Right renal pelvis (tissue), 4 donors: ENCODE data around the gene TBL1X. TPM values are rescaled to one million over a fixed set of nuclear protein-coding genes. Genes with fewer than 3 reads are reported as not detected.

Experiments
- DNase-seq, 4 donors: peaks; one replicate each; pipeline ENCODE4 v3.0.0-alpha.2; 2013; ENCODE audit warnings: low read depth in 4 of 4, low spot score in 3 of 4, missing footprints in 1 of 4
- polyA plus RNA-seq, 4 donors: library from polyadenylated mRNA; unstranded; fragments of 120-200 nt; gene quantifications; one replicate each; pipeline ENCODE4 v1.2.1, GENCODE V29; 2013; ENCODE audit not compliant: insufficient read length in 4 of 4

The TBL1X gene
- polyA plus RNA-seq, 4 donors: 25.1 to 26.8 (median 26.3) TPM

GRCh38 chrX:9577555-9577954 is 112.7 kb downstream of the TBL1X start:
- no peak for DNase-seq

DNA sequence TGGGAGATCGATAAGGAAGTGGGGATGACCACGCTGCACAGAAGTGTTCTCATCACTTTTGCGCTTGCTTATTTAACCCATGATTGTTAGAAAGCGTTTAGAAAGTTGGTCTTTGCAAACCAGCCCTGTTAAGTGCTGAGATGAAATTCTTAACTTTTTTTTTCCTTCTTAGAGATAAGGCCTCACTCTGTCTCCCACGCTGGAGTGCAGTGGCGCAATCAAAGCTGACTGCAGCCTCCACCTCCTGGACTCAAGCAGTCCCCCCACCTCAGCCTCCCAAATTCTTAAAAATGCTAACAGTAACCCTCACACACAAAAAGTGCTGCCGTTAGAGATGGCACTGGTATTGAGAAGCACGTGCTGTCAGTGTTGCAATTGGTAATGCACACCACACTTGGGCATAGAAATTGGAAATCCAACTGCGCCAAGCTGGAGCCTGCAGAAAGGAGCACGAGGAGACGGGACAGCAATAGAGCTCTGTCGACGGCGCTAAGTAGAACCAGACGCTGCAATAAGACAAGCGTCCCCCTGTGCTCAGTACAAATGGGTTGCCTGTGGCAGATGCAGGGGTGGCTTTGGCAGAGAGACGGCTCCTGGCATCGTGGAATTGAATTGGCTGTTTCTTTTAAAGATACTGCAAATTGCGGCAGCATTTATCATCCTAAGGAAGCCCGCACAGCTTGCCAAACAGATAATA is 113.4 kb downstream of the TBL1X start:
- no peak for DNase-seq

DNA sequence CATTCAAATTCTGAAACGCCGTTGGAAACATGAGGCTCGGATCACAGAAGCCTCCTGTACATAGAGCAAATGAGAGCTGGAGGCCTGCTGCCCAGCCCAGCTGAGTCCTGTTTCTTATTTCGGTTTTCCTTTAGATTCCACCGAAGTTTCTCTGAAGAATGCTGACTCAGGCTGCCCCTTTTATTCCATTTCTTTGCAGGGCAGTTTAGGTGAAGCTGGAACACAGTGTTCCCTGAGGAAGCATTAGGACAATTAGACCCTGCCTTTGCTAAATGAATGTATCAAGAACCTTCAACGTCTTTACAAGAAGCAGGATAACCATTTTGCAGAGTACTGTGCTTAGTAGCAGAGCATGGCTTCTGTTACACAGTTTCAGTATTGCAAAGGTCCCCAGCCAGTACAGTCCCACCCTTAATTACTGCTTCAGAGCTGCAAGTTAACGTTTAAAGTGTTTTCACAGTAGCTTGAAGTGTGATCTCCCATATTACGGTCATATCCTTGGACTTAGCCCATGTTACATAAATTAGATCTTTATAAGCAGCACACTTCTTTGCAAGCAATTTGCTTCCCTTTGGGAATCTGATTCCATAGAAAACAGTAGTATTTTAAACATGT is 117.0 kb downstream of the TBL1X start:
- DNase-seq: no peak

DNA sequence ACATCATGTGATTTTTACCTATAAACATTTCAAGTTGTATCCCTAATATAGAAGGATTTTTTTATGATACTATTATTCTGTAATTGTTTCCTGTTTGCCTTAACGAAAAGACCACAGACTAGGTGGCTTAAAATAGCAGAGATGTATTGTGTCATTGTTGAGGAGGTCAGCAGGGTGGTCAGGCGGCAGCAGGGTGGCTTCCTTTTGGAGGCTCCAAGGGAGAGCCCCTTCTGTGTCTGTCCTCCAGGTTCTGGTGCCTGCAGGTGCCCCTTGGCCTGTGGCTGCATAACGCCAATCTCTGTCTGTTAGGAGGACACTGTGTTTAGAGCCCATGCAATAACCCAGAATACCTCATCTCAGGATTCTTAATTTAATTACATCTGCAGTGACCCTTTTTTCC is 118.1 kb downstream of the TBL1X start:
- no peak for DNase-seq

- DNase-seq: no peak
These were observed 122.1 kb downstream of the TBL1X start for GRCh38 chrX:9586992-9587392.

GRCh38 chrX:9587642-9588041 is 122.8 kb downstream of the TBL1X start:
- DNase-seq: no peak

DNA sequence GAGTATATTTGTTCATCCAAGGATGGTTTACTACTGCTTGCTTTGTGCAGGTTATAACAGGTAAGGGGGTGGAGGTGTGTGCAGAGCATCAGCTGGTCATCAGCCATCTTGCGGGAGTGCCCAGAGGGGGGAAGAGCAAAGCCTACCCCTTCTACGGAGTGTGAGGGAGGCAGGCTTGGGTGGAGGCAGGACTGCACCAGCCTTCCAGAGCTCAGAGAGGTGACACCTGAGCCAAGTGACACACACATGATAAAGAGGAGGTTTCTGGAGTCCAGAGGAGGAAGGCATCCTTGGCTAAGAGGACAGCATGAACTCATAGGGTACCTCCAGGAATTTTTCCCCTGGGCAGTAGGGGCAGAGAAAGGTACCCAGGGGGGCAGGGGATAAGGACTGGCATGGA is 126.6 kb downstream of the TBL1X start:
- no peak for DNase-seq

DNA sequence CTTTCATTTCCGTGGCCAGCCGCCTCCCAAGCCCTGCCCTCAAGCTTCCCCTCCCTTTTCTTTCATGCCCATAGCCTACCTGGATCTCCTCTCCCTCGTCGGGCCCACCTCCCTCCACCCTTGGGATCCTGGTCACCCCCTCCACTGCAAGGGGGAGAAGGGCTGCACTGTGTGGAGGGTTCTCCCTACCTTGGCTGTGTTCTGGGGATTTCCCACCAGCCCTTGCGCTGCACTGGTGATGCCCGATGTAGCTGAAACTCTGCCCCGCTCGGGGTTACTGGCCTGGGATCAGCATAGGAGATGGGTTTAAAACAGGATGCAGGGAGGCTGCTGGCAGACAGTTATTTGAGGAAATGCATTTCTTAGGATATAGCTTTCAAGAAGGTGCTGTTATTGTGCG is 128.9 kb downstream of the TBL1X start:
- DNase-seq: no peak

- DNase-seq: no peak
These were observed 130.3 kb downstream of the TBL1X start for GRCh38 chrX:9595174-9595573.

DNA sequence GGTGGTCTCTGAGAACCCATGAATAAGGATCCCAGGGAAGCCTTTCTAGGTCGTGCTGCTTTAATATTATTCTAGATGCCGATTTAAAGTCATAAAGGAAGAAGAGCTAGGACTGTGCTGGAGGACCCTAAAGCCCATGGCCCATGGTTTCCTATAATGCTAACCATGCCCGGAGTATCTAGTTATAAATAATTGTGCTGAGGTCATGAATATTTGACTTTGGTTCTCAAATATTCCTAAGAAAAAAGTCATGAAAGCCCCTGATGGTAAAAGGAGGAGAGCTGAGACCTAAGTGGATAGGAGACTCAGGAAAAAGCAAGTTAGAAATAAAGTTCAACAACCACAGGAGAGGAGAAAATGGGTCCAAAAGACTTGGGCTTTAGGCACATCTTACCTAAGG is 132.0 kb downstream of the TBL1X start:
- no peak for DNase-seq

- no peak for DNase-seq
These were observed 132.6 kb downstream of the TBL1X start for GRCh38 chrX:9597361-9598035.

DNA sequence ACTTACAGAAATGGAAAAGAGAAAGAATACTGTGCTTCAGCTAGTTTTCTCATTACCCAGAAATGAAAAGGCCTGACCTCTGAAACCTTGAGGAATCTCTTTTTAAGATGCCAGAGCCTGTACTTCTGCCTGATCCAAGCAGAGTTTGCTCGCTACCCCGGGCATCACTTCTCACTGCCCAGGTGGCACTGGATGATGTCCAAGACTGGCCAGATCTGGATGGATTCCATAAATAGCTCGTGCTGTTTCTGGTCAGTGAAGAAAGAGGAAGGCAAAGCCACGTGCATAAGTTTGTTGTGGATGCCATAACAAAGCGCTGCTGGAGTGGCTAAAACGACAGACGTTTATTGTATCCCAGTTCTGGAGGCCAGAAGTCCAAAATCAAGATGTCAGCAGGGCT is 133.5 kb downstream of the TBL1X start:
- DNase-seq: no peak

DNA sequence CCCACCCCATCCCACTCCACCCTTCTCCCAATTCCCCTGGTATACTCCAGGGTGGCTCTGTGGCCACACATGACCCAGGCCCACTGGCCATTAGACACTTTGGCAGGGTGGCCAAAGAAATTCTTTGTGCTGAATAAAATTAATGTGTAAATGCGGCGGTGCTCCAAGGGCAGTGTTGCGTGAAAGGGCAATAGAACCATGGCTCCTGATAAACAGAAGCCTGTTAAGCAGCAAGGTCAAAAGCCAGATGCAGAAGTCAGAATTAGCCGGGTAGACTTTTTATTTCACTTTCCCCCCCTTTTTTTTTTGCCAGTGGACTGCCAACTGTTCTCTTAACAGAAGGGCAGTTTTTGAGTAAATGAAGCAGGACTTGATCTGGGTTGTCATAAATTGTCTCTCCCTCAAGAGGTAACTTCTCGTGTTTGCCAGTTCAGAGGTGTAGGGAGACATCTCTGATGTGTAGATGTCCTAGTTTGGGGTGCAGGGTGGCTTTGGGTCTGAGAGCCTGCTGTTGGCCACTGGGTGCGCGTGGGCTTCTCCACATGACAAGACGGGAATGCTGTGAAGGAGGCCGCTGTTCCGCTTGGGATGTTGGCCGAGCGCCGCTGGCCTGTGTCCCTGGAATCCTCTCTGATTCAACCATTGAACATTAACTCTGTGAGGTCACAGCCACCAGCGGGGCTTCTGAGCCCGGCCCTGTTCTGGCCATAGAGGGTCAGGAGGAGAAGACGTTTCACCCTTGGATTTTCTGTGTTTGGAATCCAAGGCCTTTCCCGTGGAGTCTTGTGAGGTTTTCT is 139.5 kb downstream of the TBL1X start:
- DNase-seq: no peak

- DNase-seq: no peak
These were observed 140.0 kb downstream of the TBL1X start for GRCh38 chrX:9604908-9605306.

DNA sequence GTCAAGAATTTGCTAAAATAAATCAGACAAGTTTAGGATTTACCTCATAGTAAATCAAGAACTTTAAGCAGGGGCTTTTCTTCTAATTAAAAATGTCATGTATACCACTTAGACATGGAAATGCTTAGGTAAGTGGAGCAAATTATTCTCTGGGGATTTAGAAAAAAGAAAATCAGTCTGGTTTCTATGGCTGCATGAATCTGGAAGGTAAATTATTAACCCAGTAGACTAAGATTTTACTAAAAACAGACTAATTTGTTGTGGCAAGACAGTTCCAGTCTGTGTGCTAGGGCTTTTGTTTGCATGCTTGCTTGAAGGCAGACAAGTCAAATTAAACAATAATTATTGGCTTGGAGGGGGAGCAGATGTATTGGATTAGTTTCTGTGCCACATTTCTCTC is 140.6 kb downstream of the TBL1X start:
- no peak for DNase-seq

DNA sequence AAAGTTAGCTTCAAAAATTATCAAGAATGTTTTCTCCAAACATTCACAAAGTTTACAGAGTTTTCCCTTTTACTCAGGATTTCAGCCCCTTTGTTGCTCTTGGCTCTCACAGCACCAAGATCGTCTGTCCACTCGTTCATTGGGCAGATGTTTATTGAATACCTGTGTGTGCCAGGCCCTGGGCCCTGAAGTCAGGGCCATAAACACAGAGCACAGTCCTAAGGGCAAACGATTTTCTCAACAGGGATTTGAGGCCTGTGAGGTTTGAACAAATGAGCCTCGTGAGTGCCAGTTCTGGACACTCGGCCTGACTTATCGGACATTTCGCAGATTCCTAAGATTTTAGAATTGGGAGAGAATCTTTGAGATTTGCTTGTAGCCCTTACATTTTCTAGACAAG is 142.1 kb downstream of the TBL1X start:
- DNase-seq: no peak

DNA sequence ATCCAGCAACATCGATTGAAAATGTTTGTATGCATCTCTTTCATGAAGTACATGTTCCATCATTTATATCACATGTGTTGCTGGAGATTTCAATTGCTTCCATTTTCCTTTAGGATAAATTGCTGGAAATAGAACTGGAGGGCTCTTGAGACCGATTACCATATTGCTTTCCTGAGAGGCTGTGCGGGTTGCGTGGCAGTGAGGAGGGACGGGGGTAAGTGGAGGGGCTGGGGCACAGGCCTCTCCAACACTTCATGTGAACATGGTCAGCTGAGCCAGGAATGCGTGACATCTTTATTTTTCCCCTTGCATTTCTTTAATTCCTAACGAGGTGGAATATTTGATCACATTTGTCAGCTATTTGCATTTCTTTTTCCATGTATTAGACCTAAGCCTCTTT is 144.6 kb downstream of the TBL1X start:
- DNase-seq: no peak

DNA sequence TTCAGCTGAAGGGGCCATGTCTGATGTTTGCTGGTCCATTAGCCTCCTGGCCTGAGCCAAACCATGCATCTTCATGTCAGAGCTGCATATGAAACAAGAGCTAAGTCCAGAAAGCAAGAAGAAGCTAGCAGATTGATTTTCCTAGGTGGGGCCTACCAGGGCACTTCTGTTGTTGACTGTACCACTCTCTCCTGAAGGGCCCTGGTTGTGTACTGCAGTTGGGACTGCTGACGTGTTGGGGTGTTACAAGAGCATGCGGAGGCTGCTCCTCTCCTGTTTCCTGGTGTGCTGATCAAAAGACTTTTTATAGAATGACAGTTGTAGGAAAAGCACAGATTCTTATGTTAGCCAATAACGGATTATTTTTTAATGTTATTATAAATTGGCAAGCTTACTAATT is 145.1 kb downstream of the TBL1X start:
- DNase-seq: no peak

DNA sequence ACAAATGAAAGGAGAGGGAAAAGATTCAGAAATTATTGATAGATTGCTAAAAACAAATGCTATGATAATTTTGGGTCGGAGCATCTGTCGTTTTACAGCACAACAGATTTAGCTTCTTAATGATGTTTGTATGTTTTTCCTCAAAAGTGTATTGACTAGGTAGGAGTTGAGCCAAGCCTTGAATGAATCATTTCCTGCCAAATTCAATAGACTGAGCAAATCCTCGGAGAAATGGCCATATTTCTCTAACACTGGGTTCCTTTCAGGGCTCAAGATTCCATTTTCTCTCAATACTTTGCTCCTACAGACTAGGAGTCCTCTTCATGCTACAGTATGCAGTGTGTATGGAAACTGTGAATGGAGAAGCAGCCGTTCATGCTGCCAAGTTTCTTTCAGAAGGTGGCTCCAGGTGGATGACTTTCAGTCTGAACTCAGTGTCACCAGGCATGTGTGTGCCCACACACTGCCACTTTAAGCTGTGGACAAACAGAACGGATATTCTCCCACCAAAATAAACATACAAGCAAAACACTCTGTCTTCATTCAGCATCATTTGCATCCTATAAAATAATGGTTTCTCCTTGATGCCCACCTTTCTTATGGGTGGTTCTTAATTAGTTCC is 146.0 kb downstream of the TBL1X start:
- DNase-seq: no peak

- no peak for DNase-seq
These were observed 146.7 kb downstream of the TBL1X start for GRCh38 chrX:9611436-9612145.
